Liver (tissue), 9 donors: ENCODE results near the gene COA8. TPM values are rescaled to one million over a fixed set of nuclear protein-coding genes. Genes with fewer than 3 reads are reported as not detected.

Source experiments
- DNase-seq: peaks from one replicate; pipeline ENCODE4 v3.0.0-alpha.2; 2017; ENCODE audit warnings: low spot score
- H3K27ac ChIP-seq, 2 donors: one replicate each; pipeline ENCODE4 v1.7.0; 2013; ENCODE audit warnings: inconsistent platforms in 2 of 2, low read length in 2 of 2, control low read depth in 1 of 2, low read depth in 1 of 2, mild to moderate bottlenecking in 1 of 2
- H3K27me3 ChIP-seq, 4 donors: one replicate each; pipeline versions ENCODE4 v1.6.1 to v1.7.0; 2013; ENCODE audit warnings: low read length in 3 of 4, inconsistent platforms in 1 of 4, mild to moderate bottlenecking in 1 of 4, moderate library complexity in 1 of 4; ENCODE audit not compliant: control insufficient read depth in 4 of 4, insufficient read depth in 4 of 4
- H3K36me3 ChIP-seq, 4 donors: one replicate each; pipeline versions ENCODE4 v1.6.1 to v1.7.0; 2013; ENCODE audit warnings: low read length in 3 of 4, mild to moderate bottlenecking in 3 of 4, low read depth in 1 of 4, moderate library complexity in 1 of 4; ENCODE audit not compliant: control insufficient read depth in 4 of 4, insufficient read depth in 3 of 4
- H3K4me1 ChIP-seq, 4 donors: one replicate each; pipeline versions ENCODE4 v1.6.1 to v1.7.0; 2013; ENCODE audit warnings: low read length in 3 of 4, mild to moderate bottlenecking in 3 of 4, moderate library complexity in 1 of 4; ENCODE audit not compliant: control insufficient read depth in 4 of 4, insufficient read depth in 4 of 4
- H3K4me3 ChIP-seq, 3 donors: one replicate each; pipeline versions ENCODE4 v1.6.1 to v1.7.0; 2013; ENCODE audit warnings: low read length in 3 of 3, control low read depth in 1 of 3, low read depth in 1 of 3, mild to moderate bottlenecking in 1 of 3
- H3K9ac ChIP-seq, 2 donors: one replicate each; pipeline ENCODE4 v1.7.0; 2013; ENCODE audit warnings: low read length in 2 of 2, mild to moderate bottlenecking in 2 of 2, moderate library complexity in 2 of 2, control low read depth in 1 of 2, low read depth in 1 of 2
- H3K9me3 ChIP-seq, 4 donors: one replicate each; pipeline versions ENCODE4 v1.6.1 to v1.7.0; 2013; ENCODE audit warnings: low read length in 3 of 4; ENCODE audit not compliant: control insufficient read depth in 4 of 4
- CTCF ChIP-seq: fragments of 150-350 bp; IDR thresholded peaks from 2 replicates; pipeline ENCODE4 v1.5.1; 2017; ENCODE audit warnings: improper control_type of control experiment, low read depth, low read length; ENCODE audit not compliant: missing input control
- EGR1 ChIP-seq, 2 donors: IDR thresholded peaks; 2 replicates each; pipeline ENCODE4 v1.6.1; 2016 to 2018; ENCODE audit warnings: antibody characterized with exemption in 2 of 2, low read depth in 2 of 2
- FOXA1 ChIP-seq: IDR thresholded peaks from 2 replicates; pipeline ENCODE4 v1.6.1; 2016; ENCODE audit warnings: antibody characterized with exemption
- FOXA2 ChIP-seq: IDR thresholded peaks from 2 replicates; pipeline ENCODE4 v1.6.1; 2016; ENCODE audit warnings: antibody characterized with exemption
- GABPA ChIP-seq, 2 donors: IDR thresholded peaks in 1 of 2; conservative IDR thresholded peaks in 1 of 2; 2 replicates each; pipeline ENCODE4 v1.6.1; 2016; ENCODE audit warnings: antibody characterized with exemption in 2 of 2, mild to moderate bottlenecking in 1 of 2, moderate library complexity in 1 of 2
- HNF4A ChIP-seq, 2 donors: conservative IDR thresholded peaks; 2 replicates each; pipeline ENCODE4 v1.6.1; 2016; ENCODE audit warnings: antibody characterized with exemption in 2 of 2, mild to moderate bottlenecking in 2 of 2
- HNF4G ChIP-seq: IDR thresholded peaks from 2 replicates; pipeline ENCODE4 v1.6.1; 2016; ENCODE audit warnings: antibody characterized with exemption
- JUND ChIP-seq, 2 donors: IDR thresholded peaks; 2 replicates each; pipeline ENCODE4 v1.6.1; 2016; ENCODE audit warnings: antibody characterized with exemption in 2 of 2
- MAX ChIP-seq: IDR thresholded peaks from 2 replicates; pipeline ENCODE4 v1.6.1; 2016; ENCODE audit warnings: antibody characterized with exemption
- NR2F2 ChIP-seq: IDR thresholded peaks from 2 replicates; pipeline ENCODE4 v1.6.1; 2016; ENCODE audit warnings: antibody characterized with exemption
- RAD21 ChIP-seq, 2 donors: IDR thresholded peaks; 2 replicates each; pipeline ENCODE4 v1.6.1; 2016; ENCODE audit warnings: antibody characterized with exemption in 2 of 2, mild to moderate bottlenecking in 2 of 2
- REST ChIP-seq: IDR thresholded peaks from 2 replicates; pipeline ENCODE4 v1.6.1; 2016; ENCODE audit warnings: antibody characterized with exemption, mild to moderate bottlenecking
- RXRA ChIP-seq, 2 donors: IDR thresholded peaks; 2 replicates each; pipeline ENCODE4 v1.6.1; 2017 to 2018; ENCODE audit warnings: antibody characterized with exemption in 2 of 2, mild to moderate bottlenecking in 1 of 2
- SP1 ChIP-seq: IDR thresholded peaks from 2 replicates; pipeline ENCODE4 v1.6.1; 2018; ENCODE audit warnings: antibody characterized with exemption, mild to moderate bottlenecking
- TAF1 ChIP-seq: conservative IDR thresholded peaks from 2 replicates; pipeline ENCODE4 v1.6.1; 2016; ENCODE audit warnings: antibody characterized with exemption, mild to moderate bottlenecking
- YY1 ChIP-seq: IDR thresholded peaks from 2 replicates; pipeline ENCODE4 v1.6.1; 2016; ENCODE audit warnings: antibody characterized with exemption, mild to moderate bottlenecking
- WGBS: extraction: QIAGEN DNeasy Blood & Tissue Kit; methylation state at CpG from one replicate; pipeline ENCODE4 v1.1.7; 2013; 5-methylcytosine and 5-hydroxymethylcytosine counted together
- polyA plus RNA-seq, 2 donors: library from polyadenylated mRNA; stranded (reverse) in 1 of 2; unstranded in 1 of 2; fragments of 200-250 nt in 1 of 2; fragments of >200 nt in 1 of 2; fragmentation: Nextera tagmentation in 1 of 2; extraction: Ambion mirVana in 1 of 2; gene quantifications; one replicate each; pipeline versions ENCODE4 v1.2.1 to v1.2.3, GENCODE V29; 2013 to 2015
- total RNA-seq, 2 donors: library from RNA; depleted of rRNA; stranded (reverse); fragments of >200 nt; gene quantifications; one replicate each; pipeline ENCODE4 v1.2.3, GENCODE V29; 2014
- donor health status: healthy.
- donor health status: healthy.
- donor health status: healthy.
- donor health status: healthy.
- donor health status: healthy.

The COA8 gene
- total and polyA plus RNA-seq, 4 donors: 8.3 to 35.5 (median 17.0) TPM

GRCh38 chr14:103593577-103593976, 30.8 kb downstream of the COA8 start:
- Histone ChIP-seq H3K36me3 (peaks cover 0 to 7% (median 0%) of the 10 kb centered on the region in 4 donors), H3K27ac (no peak overlapping the region), H3K4me1 (no peaks in the 10 kb centered on the region), H3K27me3 (no peaks in the 10 kb centered on the region), H3K9ac (no peak overlapping the region), H3K9me3 (no peaks in the 10 kb centered on the region), H3K4me3 (no peak overlapping the region)
- DNase-seq: no peak
- TF ChIP-seq HNF4G: no peak
- no peak for TF ChIP-seq RAD21 (IDR thresholded peaks at IDR 0.05)
- TF ChIP-seq GABPA (IDR thresholded peaks at IDR 0.05 in 1 of 2, conservative IDR thresholded peaks at IDR 0.05 in 1 of 2): no peak
- no peak for TF ChIP-seq SP1
- no peak for TF ChIP-seq FOXA2
- no peak for TF ChIP-seq CTCF
- TF ChIP-seq HNF4A (conservative IDR thresholded peaks at IDR 0.05): no peak
- TF ChIP-seq NR2F2: no peak
- TF ChIP-seq TAF1: no peak
- TF ChIP-seq RXRA (IDR thresholded peaks at IDR 0.05): no peak
- no peak for TF ChIP-seq YY1
- TF ChIP-seq MAX: no peak
- TF ChIP-seq JUND (IDR thresholded peaks at IDR 0.05): no peak
- WGBS: 79% methylated on average over 6 of the region's 6 CpGs

- Histone ChIP-seq H3K27ac (no peak overlapping the region), H3K4me3 (no peak overlapping the region), H3K9me3 (no peaks in the 10 kb centered on the region), H3K36me3 (peaks cover 0 to 7% (median 0%) of the 10 kb centered on the region in 4 donors), H3K27me3 (no peaks in the 10 kb centered on the region), H3K4me1 (no peaks in the 10 kb centered on the region), H3K9ac (no peak overlapping the region)
- WGBS: 78% methylated on average over 11 of the region's 11 CpGs
- no peak for DNase-seq
- TF ChIP-seq FOXA2 (no peak), SP1 (no peak), TAF1 (no peak), HNF4G (no peak), JUND (IDR thresholded peaks at IDR 0.05) (no peak), YY1 (no peak)
Observed at GRCh38 chr14:103594265-103594664, 31.5 kb downstream of the COA8 start.

GRCh38 chr14:103597623-103598377, 35.0 kb downstream of the COA8 start:
- Histone ChIP-seq H3K9me3 (no peaks in the 10 kb centered on the region), H3K36me3 (no peaks in the 10 kb centered on the region), H3K4me3 (no peak overlapping the region), H3K4me1 (no peaks in the 10 kb centered on the region), H3K27me3 (no peaks in the 10 kb centered on the region), H3K27ac (no peak overlapping the region), H3K9ac (no peak overlapping the region)
- DNase-seq: no peak
- 95% methylated on average over 10 of the region's 10 CpGs for WGBS
- TF ChIP-seq NR2F2: no peak
- TF ChIP-seq EGR1 (IDR thresholded peaks at IDR 0.05; ENCODE audit: low read depth in 2 of 2): no peak
- no peak for TF ChIP-seq MAX
- no peak for TF ChIP-seq HNF4G
- no peak for TF ChIP-seq HNF4A (conservative IDR thresholded peaks at IDR 0.05)
- no peak for TF ChIP-seq JUND (IDR thresholded peaks at IDR 0.05)
- no peak for TF ChIP-seq RXRA (IDR thresholded peaks at IDR 0.05)
- no peak for TF ChIP-seq FOXA2
- no peak for TF ChIP-seq FOXA1
- TF ChIP-seq YY1: no peak
- TF ChIP-seq SP1: no peak
- no peak for TF ChIP-seq RAD21 (IDR thresholded peaks at IDR 0.05)
- TF ChIP-seq GABPA (IDR thresholded peaks at IDR 0.05 in 1 of 2, conservative IDR thresholded peaks at IDR 0.05 in 1 of 2): no peak
- TF ChIP-seq CTCF: no peak
- TF ChIP-seq REST: no peak
